Nephron (organoid): ENCODE results near the gene NEK2.
"Not testable (repeated sequence)": the region's sequence is repeated elsewhere in the genome, so short reads cannot be mapped to it uniquely, and the experiment has no call there.

Experiments
- H3K27ac Mint-ChIP-seq, 3 experiments: 2 replicates each; pipeline ENCODE4 v1.8.0; 2020; ENCODE audit warnings: mixed read lengths in 3 of 3, mild to moderate bottlenecking in 2 of 3, moderate library complexity in 1 of 3
- H3K27me3 Mint-ChIP-seq: 2 replicates; pipeline ENCODE4 v1.8.0; 2021; ENCODE audit warnings: low read depth, mild to moderate bottlenecking, moderate library complexity, mixed read lengths
- H3K36me3 Mint-ChIP-seq: 2 replicates; pipeline ENCODE4 v1.8.0; 2020; ENCODE audit warnings: low read depth, mixed read lengths
- H3K4me1 Mint-ChIP-seq: 2 replicates; pipeline ENCODE4 v1.8.0; 2020; ENCODE audit warnings: mixed read lengths
- H3K4me3 Mint-ChIP-seq, 3 experiments: 2 replicates each; pipeline ENCODE4 v1.8.0; 2020; ENCODE audit warnings: mild to moderate bottlenecking in 3 of 3, mixed read lengths in 3 of 3, moderate library complexity in 2 of 3
- H3K9me3 Mint-ChIP-seq: 2 replicates; pipeline ENCODE4 v1.8.0; 2020; ENCODE audit warnings: mixed read lengths
- TF ChIP-seq, protein P1 (sequence below), 3 experiments: fragments of 200-600 bp; sonication (generic); IDR thresholded peaks; one replicate each; pipeline ENCODE4 v1.5.0; 2021; ENCODE audit warnings: antibody characterized with exemption in 3 of 3; ENCODE audit not compliant: unreplicated experiment in 3 of 3

NEK2 gene

DNA sequence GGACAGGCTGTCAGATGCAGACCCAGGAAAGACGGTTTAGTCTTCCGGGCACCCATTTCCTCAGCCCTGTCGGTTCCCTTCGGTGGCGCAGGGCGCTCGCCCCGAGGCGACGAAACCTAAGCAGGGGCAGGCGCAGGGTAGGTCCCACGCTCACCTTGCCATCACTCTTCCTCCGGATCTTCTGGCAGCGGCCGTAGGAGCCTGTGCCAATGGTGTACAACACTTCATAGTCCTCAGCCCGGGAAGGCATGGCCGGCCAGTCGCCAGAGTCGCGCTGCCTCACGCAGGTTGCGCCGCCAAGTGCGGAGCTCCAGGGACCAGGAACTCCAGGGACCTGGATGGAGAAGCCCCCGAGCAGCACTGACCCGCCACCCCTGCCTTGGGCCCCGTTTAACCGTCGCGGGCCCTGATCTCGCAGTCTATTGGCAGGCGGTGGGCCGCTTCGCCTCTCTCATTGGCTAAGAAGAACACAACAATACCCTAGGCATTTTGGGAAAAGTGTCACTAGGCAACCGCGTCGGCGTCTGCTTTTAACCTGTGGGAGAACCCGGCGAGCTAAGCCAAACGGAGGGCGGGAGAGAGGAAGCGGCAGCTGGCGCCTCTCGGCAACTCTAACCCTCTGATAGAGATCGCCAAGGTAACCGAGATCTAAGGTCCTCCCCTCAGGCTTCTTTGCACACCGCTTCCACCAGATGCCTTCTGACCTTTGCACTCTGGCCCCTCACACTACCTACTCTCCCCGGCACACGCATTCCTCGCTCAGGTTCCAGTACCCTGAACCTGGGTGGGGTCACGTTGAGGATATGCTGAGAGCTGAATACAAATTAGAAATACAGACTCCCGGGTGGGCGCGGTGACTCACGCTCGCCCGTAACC lies at the start of gene NEK2:
Gene NEK2, minus strand, starts transcription at position 392 of the 876 bp plus-strand sequence. Its CDS starts 142 bp downstream, at position 250.
- no peaks in the 10 kb centered on the region for H3K9me3 Mint-ChIP-seq
- TF ChIP-seq, protein P1, sequence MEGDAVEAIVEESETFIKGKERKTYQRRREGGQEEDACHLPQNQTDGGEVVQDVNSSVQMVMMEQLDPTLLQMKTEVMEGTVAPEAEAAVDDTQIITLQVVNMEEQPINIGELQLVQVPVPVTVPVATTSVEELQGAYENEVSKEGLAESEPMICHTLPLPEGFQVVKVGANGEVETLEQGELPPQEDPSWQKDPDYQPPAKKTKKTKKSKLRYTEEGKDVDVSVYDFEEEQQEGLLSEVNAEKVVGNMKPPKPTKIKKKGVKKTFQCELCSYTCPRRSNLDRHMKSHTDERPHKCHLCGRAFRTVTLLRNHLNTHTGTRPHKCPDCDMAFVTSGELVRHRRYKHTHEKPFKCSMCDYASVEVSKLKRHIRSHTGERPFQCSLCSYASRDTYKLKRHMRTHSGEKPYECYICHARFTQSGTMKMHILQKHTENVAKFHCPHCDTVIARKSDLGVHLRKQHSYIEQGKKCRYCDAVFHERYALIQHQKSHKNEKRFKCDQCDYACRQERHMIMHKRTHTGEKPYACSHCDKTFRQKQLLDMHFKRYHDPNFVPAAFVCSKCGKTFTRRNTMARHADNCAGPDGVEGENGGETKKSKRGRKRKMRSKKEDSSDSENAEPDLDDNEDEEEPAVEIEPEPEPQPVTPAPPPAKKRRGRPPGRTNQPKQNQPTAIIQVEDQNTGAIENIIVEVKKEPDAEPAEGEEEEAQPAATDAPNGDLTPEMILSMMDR (IDR thresholded peaks at IDR 0.05; ENCODE audit: unreplicated experiment in 3 of 3) = no peak
- H3K27me3 Mint-ChIP-seq = peaks cover 3% of the 10 kb centered on the region
- peaks cover 9% of the 10 kb centered on the region for H3K36me3 Mint-ChIP-seq
- H3K4me1 Mint-ChIP-seq = peaks cover 29% of the 10 kb centered on the region
- peak within 1 kb of the TSS; percentile 90 to 96 (median 92) for H3K4me3 Mint-ChIP-seq
- H3K27ac Mint-ChIP-seq = peak within 1 kb of the TSS in 2 of 3 experiments; percentile 72 to 85

- H3K27ac Mint-ChIP-seq = peak overlapping the region; percentile 34 to 57 (median 57)
- no peak overlapping the region for H3K4me3 Mint-ChIP-seq
- no peaks in the 10 kb centered on the region for H3K9me3 Mint-ChIP-seq
- TF ChIP-seq, protein P1 (IDR thresholded peaks at IDR 0.05; ENCODE audit: unreplicated experiment in 3 of 3) = no peak
- H3K27me3 Mint-ChIP-seq = peaks cover 7% of the 10 kb centered on the region
- H3K36me3 Mint-ChIP-seq = no peaks in the 10 kb centered on the region
- H3K4me1 Mint-ChIP-seq = peaks cover 21% of the 10 kb centered on the region
These were observed 49.3 kb upstream of the NEK2 start for GRCh38 chr1:211724687-211725196.

DNA sequence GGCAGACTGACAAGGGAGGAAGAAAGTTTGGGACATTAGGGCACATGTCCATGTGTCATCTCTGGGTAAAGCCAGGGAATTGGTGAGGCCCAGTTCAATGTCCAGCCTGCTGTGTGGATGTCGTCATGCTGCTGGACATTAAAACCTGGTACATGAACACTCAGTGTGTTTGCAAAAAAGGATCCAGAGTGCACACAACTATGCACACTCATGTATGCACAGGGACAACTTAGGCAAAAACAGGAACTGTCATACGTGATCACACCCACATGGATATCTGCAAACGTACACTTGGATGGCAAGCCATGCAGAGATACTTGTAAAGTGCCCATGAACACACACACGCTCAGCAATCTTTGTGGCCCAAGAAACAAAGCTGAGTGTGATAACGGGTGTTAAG lies 47.9 kb upstream of the NEK2 start:
- Mint-ChIP-seq H3K4me1 (peaks cover 21% of the 10 kb centered on the region), H3K9me3 (no peaks in the 10 kb centered on the region), H3K27ac (no peak overlapping the region), H3K4me3 (no peak overlapping the region), H3K36me3 (no peaks in the 10 kb centered on the region), H3K27me3 (peaks cover 7% of the 10 kb centered on the region)
- TF ChIP-seq, protein P1 (IDR thresholded peaks at IDR 0.05; ENCODE audit: unreplicated experiment in 3 of 3) = no peak

- H3K27me3 Mint-ChIP-seq = peaks cover 7% of the 10 kb centered on the region
- no peak overlapping the region for H3K4me3 Mint-ChIP-seq
- peaks cover 21% of the 10 kb centered on the region for H3K4me1 Mint-ChIP-seq
- TF ChIP-seq, protein P1 (IDR thresholded peaks at IDR 0.05; ENCODE audit: unreplicated experiment in 3 of 3) = no peak
- no peaks in the 10 kb centered on the region for H3K9me3 Mint-ChIP-seq
- no peaks in the 10 kb centered on the region for H3K36me3 Mint-ChIP-seq
- H3K27ac Mint-ChIP-seq = no peak overlapping the region
These were observed 47.1 kb upstream of the NEK2 start for GRCh38 chr1:211722277-211723175.

DNA sequence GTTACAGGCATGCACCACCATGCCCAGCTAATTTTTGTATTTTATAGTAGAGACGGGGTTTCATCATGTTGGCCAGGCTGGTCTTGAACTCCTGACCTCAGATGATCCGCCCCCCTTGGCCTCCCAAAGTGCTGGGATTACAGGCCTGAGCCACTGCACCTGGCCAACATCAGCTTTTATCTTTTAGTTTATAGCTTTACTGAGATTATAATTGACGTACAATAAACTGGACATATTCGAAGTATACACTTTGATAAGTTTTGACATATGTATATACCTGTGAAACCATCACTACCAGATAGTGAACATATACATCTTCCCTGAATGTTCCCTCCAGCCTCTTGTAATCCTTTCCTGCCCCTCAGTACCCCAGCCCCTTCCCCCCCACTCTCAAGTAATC lies 41.1 kb upstream of the NEK2 start:
- H3K4me1 Mint-ChIP-seq, H3K27ac Mint-ChIP-seq, H3K27me3 Mint-ChIP-seq, H3K9me3 Mint-ChIP-seq, H3K36me3 Mint-ChIP-seq, H3K4me3 Mint-ChIP-seq: not testable (repeated sequence)

- H3K4me3 Mint-ChIP-seq = no peak overlapping the region
- TF ChIP-seq, protein P1 (IDR thresholded peaks at IDR 0.05; ENCODE audit: unreplicated experiment in 3 of 3) = no peak
- no peaks in the 10 kb centered on the region for H3K27me3 Mint-ChIP-seq
- H3K36me3 Mint-ChIP-seq = no peaks in the 10 kb centered on the region
- H3K27ac Mint-ChIP-seq = peak overlapping the region in 1 of 3 experiments; percentile 22
- no peaks in the 10 kb centered on the region for H3K9me3 Mint-ChIP-seq
- no peaks in the 10 kb centered on the region for H3K4me1 Mint-ChIP-seq
These were observed 40.5 kb upstream of the NEK2 start for GRCh38 chr1:211715971-211716370.
